Measurements from ENCODE around the gene MCC.

DNA sequence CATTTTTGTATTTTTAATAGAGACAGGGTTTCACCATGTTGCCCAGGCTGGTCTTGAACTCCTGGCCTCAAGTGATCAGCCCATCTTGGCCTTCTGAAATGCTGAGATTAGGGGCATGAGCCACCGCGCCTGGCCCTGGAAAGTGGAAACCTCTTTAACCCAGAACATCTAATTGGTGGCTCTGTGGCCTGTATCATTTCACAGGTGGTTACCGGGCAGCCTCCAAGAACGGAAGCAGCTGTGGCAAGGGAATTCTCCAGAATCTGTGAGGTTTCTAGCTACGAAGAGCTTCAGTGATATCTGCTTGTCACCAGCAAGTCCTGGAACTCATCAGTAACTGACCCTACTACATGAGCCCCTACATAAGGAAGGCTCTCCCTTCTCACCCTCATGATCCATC lies 316.7 kb downstream of the MCC start:
- TF ChIP-seq, protein P1, sequence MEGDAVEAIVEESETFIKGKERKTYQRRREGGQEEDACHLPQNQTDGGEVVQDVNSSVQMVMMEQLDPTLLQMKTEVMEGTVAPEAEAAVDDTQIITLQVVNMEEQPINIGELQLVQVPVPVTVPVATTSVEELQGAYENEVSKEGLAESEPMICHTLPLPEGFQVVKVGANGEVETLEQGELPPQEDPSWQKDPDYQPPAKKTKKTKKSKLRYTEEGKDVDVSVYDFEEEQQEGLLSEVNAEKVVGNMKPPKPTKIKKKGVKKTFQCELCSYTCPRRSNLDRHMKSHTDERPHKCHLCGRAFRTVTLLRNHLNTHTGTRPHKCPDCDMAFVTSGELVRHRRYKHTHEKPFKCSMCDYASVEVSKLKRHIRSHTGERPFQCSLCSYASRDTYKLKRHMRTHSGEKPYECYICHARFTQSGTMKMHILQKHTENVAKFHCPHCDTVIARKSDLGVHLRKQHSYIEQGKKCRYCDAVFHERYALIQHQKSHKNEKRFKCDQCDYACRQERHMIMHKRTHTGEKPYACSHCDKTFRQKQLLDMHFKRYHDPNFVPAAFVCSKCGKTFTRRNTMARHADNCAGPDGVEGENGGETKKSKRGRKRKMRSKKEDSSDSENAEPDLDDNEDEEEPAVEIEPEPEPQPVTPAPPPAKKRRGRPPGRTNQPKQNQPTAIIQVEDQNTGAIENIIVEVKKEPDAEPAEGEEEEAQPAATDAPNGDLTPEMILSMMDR (conservative IDR thresholded peaks at IDR 0.05; ENCODE audit: low read length) = no peak
- no peak for TF ChIP-seq EZH2phosphoT487 (IDR thresholded peaks at IDR 0.05; ENCODE audit: borderline replicate concordance, low read depth, low read length)
